Smooth muscle cell (in vitro differentiated cells): ENCODE measurements around the gene SFTA2. TPM values are rescaled to one million over a fixed set of nuclear protein-coding genes. Genes with fewer than 3 reads are reported as not detected.
"Not testable (repeated sequence)": the region's sequence is repeated elsewhere in the genome, so short reads cannot be mapped to it uniquely, and the experiment has no call there.

Source experiments
- DNase-seq: peaks from one replicate; lab custom pipeline; 2025; ENCODE audit not compliant: unreplicated experiment; lab: John Stamatoyannopoulos, UW
- H2AFZ ChIP-seq: fragments of 200-600 bp; sonication (generic); 2 replicates; pipeline ENCODE4 v1.6.0; 2016; ENCODE audit warnings: antibody characterized with exemption, low read depth, mild to moderate bottlenecking
- H3F3A ChIP-seq: fragments of 200-600 bp; sonication (generic); 2 replicates; pipeline ENCODE4 v1.6.0; 2017; ENCODE audit warnings: antibody characterized with exemption, low read depth
- H3K27ac ChIP-seq: fragments of 200-600 bp; sonication (generic); 2 replicates; pipeline ENCODE4 v1.5.1; 2016; ENCODE audit warnings: low read depth, mild to moderate bottlenecking
- H3K27me3 ChIP-seq: fragments of 200-600 bp; sonication (generic); 2 replicates; pipeline ENCODE4 v1.6.1; 2016; ENCODE audit warnings: low read depth, mild to moderate bottlenecking
- H3K36me3 ChIP-seq: fragments of 200-600 bp; sonication (generic); 2 replicates; pipeline ENCODE4 v1.5.1; 2016; ENCODE audit warnings: low read depth
- H3K4me1 ChIP-seq: fragments of 200-600 bp; sonication (generic); 2 replicates; pipeline ENCODE4 v1.5.1; 2016; ENCODE audit warnings: low read depth
- H3K4me2 ChIP-seq: fragments of 200-600 bp; sonication (generic); 2 replicates; pipeline ENCODE4 v1.6.0; 2016; ENCODE audit warnings: mild to moderate bottlenecking
- H3K4me3 ChIP-seq: fragments of 200-600 bp; sonication (generic); 2 replicates; pipeline ENCODE4 v1.5.1; 2016; ENCODE audit warnings: mild to moderate bottlenecking
- H3K79me2 ChIP-seq: fragments of 200-600 bp; sonication (generic); 2 replicates; pipeline ENCODE4 v1.6.0; 2016; ENCODE audit warnings: low read depth, mild to moderate bottlenecking
- H3K9ac ChIP-seq: fragments of 200-600 bp; sonication (generic); 2 replicates; pipeline ENCODE4 v1.6.0; 2016; ENCODE audit warnings: low read depth
- H3K9me3 ChIP-seq: fragments of 200-600 bp; sonication (generic); replicated peaks from 2 replicates; pipeline ENCODE4 v1.5.1; 2016; ENCODE audit warnings: low read depth
- H4K20me1 ChIP-seq: fragments of 200-600 bp; sonication (generic); 2 replicates; pipeline ENCODE4 v1.6.0; 2016; ENCODE audit warnings: low read depth
- CTCF ChIP-seq: fragments of 200-600 bp; sonication (generic); IDR thresholded peaks from 2 replicates; pipeline ENCODE4 v1.5.1; 2017; ENCODE audit warnings: borderline replicate concordance, mild to moderate bottlenecking, antibody characterized with exemption; ENCODE audit not compliant: insufficient read depth, poor library complexity, severe bottlenecking
- WGBS: methylation state at CpG from one replicate; pipeline ENCODE4 v1.1.7; 2016; ENCODE audit warnings: low lambda C conversion rate; 5-methylcytosine and 5-hydroxymethylcytosine counted together
- polyA plus RNA-seq: library from polyadenylated mRNA; unstranded; fragments of >200 nt; fragmentation: Nextera tagmentation; extraction: Ambion mirVana; gene quantifications from 2 replicates; pipeline ENCODE4 v1.2.1, GENCODE V29; 2016
- total RNA-seq: library from RNA; depleted of rRNA; stranded (reverse); fragments of >200 nt; gene quantifications from 2 replicates; pipeline ENCODE4 v1.2.3, GENCODE V29; 2014

The SFTA2 gene
- total and polyA plus RNA-seq, 2 experiments from 2014 or later: not detected

GRCh38 chr6:30903236-30903635, 28.7 kb downstream of the SFTA2 start:
- Histone ChIP-seq H4K20me1 (no peaks in the 10 kb centered on the region), H3K4me2 (no peak overlapping the region), H2AFZ (no peak overlapping the region), H3K79me2 (no peaks in the 10 kb centered on the region), H3K9me3 (no peaks in the 10 kb centered on the region), H3K27ac (no peak overlapping the region), H3K36me3 (no peaks in the 10 kb centered on the region), H3K4me1 (peaks cover 5% of the 10 kb centered on the region), H3K9ac (no peak overlapping the region), H3K4me3 (no peak overlapping the region), H3F3A (peaks cover 17% of the 10 kb centered on the region), H3K27me3 (no peaks in the 10 kb centered on the region)
- no peak for TF ChIP-seq CTCF
- WGBS: 92% methylated on average over 4 of the region's 4 CpGs
- no peak for DNase-seq

GRCh38 chr6:30902709-30903108, 29.3 kb downstream of the SFTA2 start:
- Histone ChIP-seq H3F3A (peaks cover 17% of the 10 kb centered on the region), H3K9me3 (no peaks in the 10 kb centered on the region), H3K9ac (no peak overlapping the region), H3K36me3 (no peaks in the 10 kb centered on the region), H3K4me1 (peaks cover 5% of the 10 kb centered on the region), H3K27me3 (no peaks in the 10 kb centered on the region), H3K4me3 (no peak overlapping the region), H3K4me2 (no peak overlapping the region), H2AFZ (no peak overlapping the region), H4K20me1 (no peaks in the 10 kb centered on the region), H3K27ac (no peak overlapping the region), H3K79me2 (no peaks in the 10 kb centered on the region)
- no peak for DNase-seq
- TF ChIP-seq CTCF: no peak
- WGBS: 71% methylated on average over 5 of the region's 5 CpGs

GRCh38 chr6:30902196-30902595, 29.8 kb downstream of the SFTA2 start:
- H3K36me3 ChIP-seq, H3K9ac ChIP-seq, H3K79me2 ChIP-seq, DNase-seq, H3K4me2 ChIP-seq, H3K27me3 ChIP-seq, H3K4me1 ChIP-seq, H3K4me3 ChIP-seq, H2AFZ ChIP-seq, H3K9me3 ChIP-seq, H4K20me1 ChIP-seq, H3K27ac ChIP-seq: not testable (repeated sequence)
- WGBS: 82% methylated on average over 9 of the region's 9 CpGs
- H3F3A ChIP-seq: peaks cover 12% of the 10 kb centered on the region

- Histone ChIP-seq H4K20me1 (no peaks in the 10 kb centered on the region), H3K9me3 (no peaks in the 10 kb centered on the region), H3K27ac (no peak overlapping the region), H3K36me3 (no peaks in the 10 kb centered on the region), H2AFZ (no peak overlapping the region), H3K4me1 (peaks cover 3% of the 10 kb centered on the region), H3K79me2 (no peaks in the 10 kb centered on the region), H3K4me2 (no peak overlapping the region), H3K9ac (no peak overlapping the region), H3F3A (peaks cover 5% of the 10 kb centered on the region), H3K27me3 (no peaks in the 10 kb centered on the region), H3K4me3 (no peak overlapping the region)
- no peak for TF ChIP-seq CTCF
- DNase-seq: no peak
Observed at GRCh38 chr6:30901436-30901835, 30.5 kb downstream of the SFTA2 start.
